Activated CD8-positive, alpha-beta T cell treated with anti-CD3 and anti-CD28 coated beads, Interleukin-2, amount 10 ng/mL, durations not matched to agents 7 days and 5 days (primary cell): ENCODE measurements around the gene MBL2. TPM values are rescaled to one million over a fixed set of nuclear protein-coding genes. Genes with fewer than 3 reads are reported as not detected.

Source experiments
- ATAC-seq: fragments of 150-1000 bp; cut with Tn5 transposase; one replicate; pipeline ENCODE4 v1.10.0; 2021; ENCODE audit warnings: moderate library complexity
- CTCF ChIA-PET: fragments of 350-600 bp; sonication (Branson Sonifier 250); formaldehyde crosslinking; loops from one replicate; lab custom pipeline; 2021; ENCODE audit warnings: antibody characterized with exemption; lab: Charles Lee
- POLR2A ChIA-PET: fragments of 350-600 bp; sonication (Branson Sonifier 250); formaldehyde crosslinking; loops from one replicate; lab custom pipeline; 2021; ENCODE audit warnings: antibody characterized with exemption; lab: Charles Lee
- DNase-seq: peaks from one replicate; pipeline ENCODE4 v3.0.0-alpha.2; 2020
- H3K27ac Mint-ChIP-seq: one replicate; pipeline ENCODE4 v1.8.0; 2021; ENCODE audit warnings: mild to moderate bottlenecking, mixed read lengths
- H3K27me3 Mint-ChIP-seq: one replicate; pipeline ENCODE4 v1.8.0; 2021; ENCODE audit warnings: low read depth, mixed read lengths
- H3K36me3 Mint-ChIP-seq: one replicate; pipeline ENCODE4 v1.8.0; 2021; ENCODE audit warnings: low read depth, mixed read lengths
- H3K4me1 Mint-ChIP-seq: one replicate; pipeline ENCODE4 v1.8.0; 2021; ENCODE audit warnings: low read depth, mixed read lengths
- H3K4me3 Mint-ChIP-seq: one replicate; pipeline ENCODE4 v1.8.0; 2021; ENCODE audit warnings: mild to moderate bottlenecking, mixed read lengths
- H3K9me3 Mint-ChIP-seq: one replicate; pipeline ENCODE4 v1.8.0; 2022; ENCODE audit warnings: mixed read lengths; ENCODE audit not compliant: insufficient read depth
- total RNA-seq, 2 experiments: library from RNA; stranded (reverse); gene quantifications; one replicate each; pipeline ENCODE4 v1.2.3, GENCODE V29; 2021

MBL2 gene
- not detected for total RNA-seq

DNA sequence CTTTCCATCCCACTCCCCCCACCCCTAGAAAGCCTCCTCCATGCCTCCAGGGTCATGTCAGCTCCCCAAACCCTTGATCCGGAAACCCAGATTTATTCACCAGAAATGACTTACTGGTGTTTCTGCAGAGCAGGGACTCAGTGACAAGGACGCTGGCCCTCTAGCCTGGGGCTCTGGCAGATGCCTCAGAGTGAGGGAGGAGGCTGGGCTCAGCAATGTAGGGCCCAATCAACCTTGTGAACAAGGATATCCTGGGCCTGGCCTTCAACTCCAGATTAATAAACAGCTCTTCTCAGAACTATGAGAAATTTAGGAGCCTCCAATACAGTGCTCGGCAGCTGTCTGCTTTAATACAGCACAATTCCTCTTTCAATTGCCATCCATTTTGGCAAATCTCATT, at the start of gene MBL2:
TSS of gene MBL2 (minus strand) at position 162 of the 400 bp plus-strand sequence. CDS start 1,149 bp downstream, outside the sequence.
- CTCF ChIA-PET = no interaction called here
- no peak for ATAC-seq
- H3K27me3 Mint-ChIP-seq = no peaks in the 10 kb centered on the region

DNA sequence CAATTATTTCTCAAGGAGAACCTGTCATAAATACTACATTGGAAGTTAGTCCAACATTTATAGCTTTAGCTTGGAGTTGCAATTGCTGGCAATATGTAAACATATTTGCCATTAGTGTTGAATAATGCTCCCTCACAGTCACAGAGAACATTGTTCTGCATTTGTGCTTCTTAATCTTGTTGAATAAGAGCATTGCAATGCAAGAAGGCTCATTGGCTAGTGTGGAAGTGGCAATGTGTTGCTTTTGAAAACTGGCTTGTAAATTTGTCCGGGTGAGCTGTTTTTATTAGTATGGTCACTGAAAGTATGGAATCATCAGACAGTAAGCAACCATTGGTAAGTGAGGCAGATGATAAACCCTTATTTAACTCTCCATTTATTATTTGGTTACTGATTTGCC, 47.7 kb upstream of the MBL2 start:
- no peak overlapping the region for H3K4me3 Mint-ChIP-seq
- ATAC-seq (no peak), DNase-seq (no peak)
- H3K27me3 Mint-ChIP-seq = no peaks in the 10 kb centered on the region
- POLR2A ChIA-PET = no interaction called here
- CTCF ChIA-PET = no interaction called here
- H3K4me1 Mint-ChIP-seq = no peaks in the 10 kb centered on the region
- H3K9me3 Mint-ChIP-seq = no peaks in the 10 kb centered on the region
- H3K36me3 Mint-ChIP-seq = no peaks in the 10 kb centered on the region
- no peak overlapping the region for H3K27ac Mint-ChIP-seq

More for the DNA sequence above, at the start of gene MBL2:
- no peaks in the 10 kb centered on the region for H3K4me1 Mint-ChIP-seq
- no peak for DNase-seq
- H3K4me3 Mint-ChIP-seq = no peak within 1 kb of the TSS
- POLR2A ChIA-PET = no interaction called here
- H3K27ac Mint-ChIP-seq = no peak within 1 kb of the TSS
- H3K9me3 Mint-ChIP-seq = no peaks in the 10 kb centered on the region
- no peaks in the 10 kb centered on the region for H3K36me3 Mint-ChIP-seq

DNA sequence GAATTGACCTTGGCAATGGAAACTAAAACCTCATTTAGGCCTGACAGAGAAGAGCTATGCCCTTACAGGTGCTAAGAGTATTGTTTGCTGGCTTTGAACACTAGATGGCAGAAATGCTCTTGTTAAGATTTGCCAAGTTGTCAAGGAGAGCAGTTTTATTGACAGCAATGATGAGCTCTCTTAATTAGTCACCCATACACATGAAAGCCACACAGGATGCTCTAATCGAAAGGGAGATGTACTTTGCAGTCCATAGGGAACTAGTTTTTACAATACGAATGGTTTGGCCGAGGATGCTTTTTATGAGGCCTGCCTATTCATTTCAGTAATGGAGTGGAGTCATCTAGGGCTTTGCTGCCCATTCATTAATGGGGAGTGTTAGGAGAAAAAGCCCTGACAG, 45.4 kb upstream of the MBL2 start:
- ChIA-PET CTCF (interaction anchor here (1.1 to 1.8 kb wide), 3 partner anchors 20 to 1639 kb away, joined by 3 to 4 read pairs (median 3); no protein-coding TSS in a partner anchor), POLR2A (interaction anchor here (0.7 kb wide), 1 partner anchor 1571 kb away, joined by 3 read pairs; no protein-coding TSS in a partner anchor)
- DNase-seq (no peak), ATAC-seq (no peak)
- no peaks in the 10 kb centered on the region for H3K27me3 Mint-ChIP-seq
- H3K4me1 Mint-ChIP-seq = no peaks in the 10 kb centered on the region
- no peaks in the 10 kb centered on the region for H3K9me3 Mint-ChIP-seq
- H3K36me3 Mint-ChIP-seq = no peaks in the 10 kb centered on the region
- H3K27ac Mint-ChIP-seq = no peak overlapping the region
- no peak overlapping the region for H3K4me3 Mint-ChIP-seq

DNA sequence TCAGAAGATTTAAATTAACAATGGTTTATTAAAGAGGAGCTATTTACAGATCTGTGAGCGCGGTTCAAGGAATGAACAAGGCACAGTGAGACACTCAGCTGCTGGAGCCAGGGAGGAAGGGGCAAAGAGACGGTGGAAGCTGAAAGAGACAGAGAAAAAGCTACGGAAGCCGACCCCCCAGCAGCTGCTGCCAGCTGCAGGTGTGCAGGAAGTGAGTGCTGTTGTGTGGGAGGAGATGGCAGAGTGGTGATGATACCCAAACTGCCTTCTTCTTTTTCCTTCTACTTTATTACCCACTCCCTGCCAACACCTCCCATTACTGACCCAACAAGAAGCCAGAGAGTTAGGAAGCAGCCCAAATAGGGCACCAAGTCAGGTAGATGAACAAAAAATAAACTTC, 41.9 kb upstream of the MBL2 start:
- ChIA-PET POLR2A (no interaction called here), CTCF (no interaction called here)
- Mint-ChIP-seq H3K27ac (no peak overlapping the region), H3K4me1 (no peaks in the 10 kb centered on the region), H3K27me3 (no peaks in the 10 kb centered on the region), H3K36me3 (no peaks in the 10 kb centered on the region), H3K9me3 (no peaks in the 10 kb centered on the region), H3K4me3 (no peak overlapping the region)
- ATAC-seq (no peak), DNase-seq (no peak)

DNA sequence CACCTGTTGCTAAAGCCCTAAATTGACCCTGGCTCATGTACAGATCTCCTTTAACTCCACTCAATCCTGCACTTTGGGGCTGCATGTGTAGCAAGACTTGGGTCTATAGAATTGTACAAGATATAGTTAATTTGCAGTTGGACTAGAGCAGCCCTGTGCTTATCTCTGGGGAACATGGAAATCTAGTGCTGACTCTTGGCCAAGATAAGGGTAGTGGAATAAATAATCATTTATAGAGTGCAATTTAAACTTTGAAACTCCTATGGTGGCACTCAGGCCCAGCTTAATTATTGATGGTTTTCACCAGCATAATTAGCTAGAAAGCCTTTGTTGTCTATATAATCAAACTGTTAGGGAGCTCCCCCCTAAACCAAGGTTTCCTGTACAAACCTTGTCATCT, 39.2 kb upstream of the MBL2 start:
- no peak for DNase-seq
- H3K27me3 Mint-ChIP-seq = no peaks in the 10 kb centered on the region
- no peaks in the 10 kb centered on the region for H3K4me1 Mint-ChIP-seq
- H3K36me3 Mint-ChIP-seq = no peaks in the 10 kb centered on the region
- H3K4me3 Mint-ChIP-seq = no peak overlapping the region
- no peak overlapping the region for H3K27ac Mint-ChIP-seq
- ChIA-PET POLR2A (no interaction called here), CTCF (interaction anchor here (0.9 kb wide), 1 partner anchor 84 kb away, joined by 3 read pairs; no protein-coding TSS in a partner anchor)
- no peaks in the 10 kb centered on the region for H3K9me3 Mint-ChIP-seq
- ATAC-seq = no peak

DNA sequence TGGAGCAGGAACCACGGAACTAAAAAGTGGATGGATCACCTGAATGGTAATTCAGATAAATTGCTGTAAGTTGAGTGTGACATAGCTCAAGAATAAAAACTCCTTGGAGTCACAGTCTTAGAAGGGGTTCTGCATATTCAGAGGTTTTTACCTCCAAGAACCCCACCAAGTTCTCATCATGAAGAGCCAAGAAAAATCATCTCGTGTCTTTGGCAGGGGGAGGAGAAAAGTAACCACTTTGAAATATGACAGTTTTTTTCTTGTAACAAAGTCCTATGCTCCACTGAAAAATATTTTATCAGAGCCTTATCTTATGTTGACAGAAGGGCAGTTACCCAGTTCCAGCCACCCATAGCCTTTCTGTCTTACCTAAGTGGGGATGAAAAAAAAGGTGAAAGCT, 38.2 kb upstream of the MBL2 start:
- no peak overlapping the region for H3K27ac Mint-ChIP-seq
- no peaks in the 10 kb centered on the region for H3K4me1 Mint-ChIP-seq
- DNase-seq (no peak), ATAC-seq (no peak)
- H3K36me3 Mint-ChIP-seq = no peaks in the 10 kb centered on the region
- no peak overlapping the region for H3K4me3 Mint-ChIP-seq
- ChIA-PET CTCF (no interaction called here), POLR2A (no interaction called here)
- no peaks in the 10 kb centered on the region for H3K9me3 Mint-ChIP-seq
- H3K27me3 Mint-ChIP-seq = no peaks in the 10 kb centered on the region

DNA sequence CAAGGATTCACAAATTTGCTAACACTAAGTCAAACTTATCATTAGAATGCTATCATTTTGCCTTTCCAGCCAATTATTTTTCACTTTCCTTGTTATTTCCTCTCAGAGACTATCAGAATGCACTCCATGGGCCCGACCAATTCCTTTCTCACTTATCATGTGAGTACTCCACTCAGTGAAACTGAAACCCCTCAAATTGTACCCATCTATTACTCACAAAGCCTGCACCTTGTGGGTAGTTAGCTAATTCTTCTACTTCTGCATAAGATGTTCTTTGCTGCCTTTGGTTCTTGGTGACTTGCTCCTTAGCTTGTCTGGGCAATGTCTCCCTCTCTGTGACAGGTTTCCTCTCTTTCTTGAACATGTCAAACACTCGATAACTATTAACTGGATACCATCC, 35.2 kb upstream of the MBL2 start:
- Mint-ChIP-seq H3K4me1 (no peaks in the 10 kb centered on the region), H3K27ac (no peak overlapping the region), H3K36me3 (no peaks in the 10 kb centered on the region), H3K9me3 (no peaks in the 10 kb centered on the region), H3K4me3 (no peak overlapping the region), H3K27me3 (no peaks in the 10 kb centered on the region)
- POLR2A ChIA-PET = no interaction called here
- CTCF ChIA-PET = no interaction called here
- no peak for ATAC-seq
- no peak for DNase-seq

DNA sequence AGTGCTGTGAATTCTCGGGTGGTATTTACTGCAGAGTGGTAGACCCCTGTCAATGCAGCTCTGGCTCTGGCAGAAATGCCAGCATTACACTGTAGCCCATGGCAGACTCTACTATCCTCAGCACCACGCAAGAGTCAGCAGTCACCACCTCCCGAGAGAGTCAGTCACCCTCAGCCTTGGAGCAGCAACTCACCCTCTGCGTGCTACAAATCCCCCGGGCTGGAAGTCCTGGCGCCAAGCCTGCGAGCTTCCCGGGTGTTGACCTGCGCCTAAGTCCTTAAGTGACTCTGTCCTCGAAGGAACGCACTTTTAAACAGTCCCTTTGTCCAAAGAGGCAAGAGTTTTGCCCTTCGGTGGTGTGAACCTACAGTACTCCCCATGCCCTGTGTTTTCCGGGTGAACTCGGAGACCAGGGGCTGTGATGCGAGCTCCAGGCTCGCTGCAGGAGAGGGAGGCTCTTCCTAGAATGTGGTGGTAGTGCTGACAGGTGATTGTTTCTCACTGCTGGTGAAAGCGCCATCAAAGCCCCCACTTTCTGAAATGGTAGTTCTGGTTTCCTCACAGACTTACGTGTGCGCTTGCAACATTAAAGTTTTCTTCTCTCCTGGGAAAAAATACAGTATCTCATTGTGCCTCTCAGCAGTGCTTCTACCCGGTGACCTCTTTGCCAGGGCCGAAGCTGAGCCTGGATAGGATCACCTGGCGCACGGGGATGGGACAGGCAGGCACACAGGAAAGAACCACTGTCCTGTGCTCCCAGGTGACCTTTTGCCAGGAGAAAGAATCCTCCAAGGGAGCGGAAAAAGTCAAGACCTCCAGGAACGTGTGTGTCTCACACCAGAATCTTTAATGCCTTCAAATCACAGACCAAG, 33.1 kb upstream of the MBL2 start:
- Mint-ChIP-seq H3K4me1 (no peaks in the 10 kb centered on the region), H3K27me3 (no peaks in the 10 kb centered on the region), H3K27ac (no peak overlapping the region), H3K36me3 (no peaks in the 10 kb centered on the region), H3K4me3 (no peak overlapping the region), H3K9me3 (no peaks in the 10 kb centered on the region)
- ATAC-seq = no peak
- no peak for DNase-seq
- CTCF ChIA-PET = no interaction called here
- POLR2A ChIA-PET = no interaction called here

DNA sequence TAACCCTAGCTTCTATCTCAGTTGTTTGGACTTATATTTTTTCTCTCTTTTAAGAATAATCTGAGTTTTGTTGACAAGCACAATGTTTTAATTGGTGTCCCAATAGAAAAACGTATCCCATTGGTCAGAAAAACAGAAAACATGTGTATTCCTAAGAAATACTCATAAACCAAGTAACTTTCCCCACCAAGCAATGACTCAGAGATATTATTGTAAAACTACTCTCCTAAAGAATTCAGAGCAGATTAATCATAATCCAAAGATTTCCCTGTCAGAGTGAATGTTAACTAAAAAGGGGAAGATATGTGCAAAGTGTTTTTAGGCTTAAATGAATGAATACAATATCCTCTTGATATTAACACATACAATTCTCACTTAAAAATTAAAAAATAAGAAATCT, 29.4 kb upstream of the MBL2 start:
- CTCF ChIA-PET = no interaction called here
- Mint-ChIP-seq H3K4me3 (no peak overlapping the region), H3K36me3 (no peaks in the 10 kb centered on the region), H3K27ac (no peak overlapping the region), H3K27me3 (no peaks in the 10 kb centered on the region), H3K9me3 (no peaks in the 10 kb centered on the region), H3K4me1 (no peaks in the 10 kb centered on the region)
- POLR2A ChIA-PET = no interaction called here
- DNase-seq (no peak), ATAC-seq (no peak)

DNA sequence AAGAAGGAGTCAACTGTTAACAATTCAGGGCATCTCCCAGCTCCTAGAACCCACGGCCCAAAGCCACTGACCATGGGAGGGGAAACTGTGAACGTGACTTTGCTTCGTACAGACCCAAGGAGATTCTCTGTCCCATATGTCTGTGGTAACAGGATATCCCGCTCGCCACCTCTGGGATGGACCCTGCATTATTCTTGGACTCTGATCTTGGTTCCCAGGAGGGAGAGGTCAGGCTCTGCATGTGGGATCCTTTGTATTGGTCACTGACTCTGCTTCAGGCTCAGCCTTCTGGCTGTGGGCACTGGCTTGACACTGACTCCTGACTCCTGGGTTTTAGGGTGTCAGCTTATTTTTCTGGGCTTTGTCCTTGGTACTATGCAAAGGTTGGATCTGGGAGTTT, 13.5 kb upstream of the MBL2 start:
- POLR2A ChIA-PET = no interaction called here
- no peaks in the 10 kb centered on the region for H3K4me1 Mint-ChIP-seq

DNA sequence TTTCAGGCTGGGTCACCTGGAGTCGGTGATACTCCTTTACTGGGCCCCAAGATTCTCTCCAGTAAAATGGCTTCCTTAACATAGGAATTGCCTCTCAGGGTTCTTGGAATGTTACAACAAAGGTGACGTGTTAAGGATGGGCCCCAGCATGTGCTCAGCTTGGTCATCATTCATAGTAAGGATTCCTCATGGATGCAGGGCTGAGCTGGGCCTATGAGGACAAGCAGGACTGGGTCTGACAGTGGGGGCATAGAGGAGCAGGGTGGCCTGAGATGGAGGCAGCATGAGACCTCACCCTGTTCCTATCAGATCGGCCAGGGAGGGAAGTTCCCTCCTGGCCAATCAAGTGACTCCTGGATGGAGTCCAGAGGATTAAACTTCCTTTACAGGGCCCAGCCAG, 12.8 kb upstream of the MBL2 start:
- no peak for ATAC-seq
- ChIA-PET POLR2A (no interaction called here), CTCF (no interaction called here)
- H3K9me3 Mint-ChIP-seq = no peaks in the 10 kb centered on the region
- no peaks in the 10 kb centered on the region for H3K27me3 Mint-ChIP-seq
- H3K36me3 Mint-ChIP-seq = no peaks in the 10 kb centered on the region
- H3K4me3 Mint-ChIP-seq = no peak overlapping the region
- no peak overlapping the region for H3K27ac Mint-ChIP-seq
- no peak for DNase-seq
- H3K4me1 Mint-ChIP-seq = no peaks in the 10 kb centered on the region

More for the DNA sequence above, 13.5 kb upstream of the MBL2 start:
- DNase-seq = no peak
- Mint-ChIP-seq H3K27ac (no peak overlapping the region), H3K27me3 (no peaks in the 10 kb centered on the region), H3K9me3 (no peaks in the 10 kb centered on the region), H3K4me3 (no peak overlapping the region), H3K36me3 (no peaks in the 10 kb centered on the region)
- CTCF ChIA-PET = no interaction called here
- ATAC-seq = no peak

DNA sequence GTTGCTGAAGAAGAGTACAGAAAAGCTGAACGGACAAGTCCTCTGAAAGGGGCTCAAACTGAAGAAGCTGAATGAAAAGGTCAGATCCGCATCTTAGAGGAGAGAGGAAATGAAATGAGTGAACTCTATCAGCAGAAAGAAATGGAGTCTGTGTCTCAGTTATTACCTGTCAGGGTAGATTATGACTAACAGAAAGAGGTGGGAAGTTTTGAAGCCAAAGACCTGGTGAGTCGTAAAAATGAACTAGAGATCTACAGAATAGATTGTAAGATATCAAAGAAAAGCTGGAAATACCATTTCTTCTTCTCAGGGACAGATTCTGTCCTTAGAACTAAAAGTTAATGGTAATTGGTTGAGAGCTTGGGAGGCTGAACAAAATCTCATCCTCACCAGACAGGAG, 11.1 kb upstream of the MBL2 start:
- no peak for ATAC-seq
- Mint-ChIP-seq H3K27ac (no peak overlapping the region), H3K36me3 (no peaks in the 10 kb centered on the region), H3K9me3 (no peaks in the 10 kb centered on the region), H3K4me1 (no peaks in the 10 kb centered on the region), H3K27me3 (no peaks in the 10 kb centered on the region), H3K4me3 (no peak overlapping the region)
- no peak for DNase-seq
- POLR2A ChIA-PET = no interaction called here
- CTCF ChIA-PET = no interaction called here
